Stimulated activated CD4-positive, alpha-beta T cell treated with anti-CD3 and anti-CD28 coated beads, Interleukin-12 subunit alpha, Interleukin-12 subunit beta, amount 100 ng/mL, for 4 hours (primary cell): Measurements from ENCODE around the gene NUP98.

Source experiments
- DNase-seq: peaks from one replicate; pipeline ENCODE4 v3.0.0-alpha.2; 2020

The NUP98 gene

DNA sequence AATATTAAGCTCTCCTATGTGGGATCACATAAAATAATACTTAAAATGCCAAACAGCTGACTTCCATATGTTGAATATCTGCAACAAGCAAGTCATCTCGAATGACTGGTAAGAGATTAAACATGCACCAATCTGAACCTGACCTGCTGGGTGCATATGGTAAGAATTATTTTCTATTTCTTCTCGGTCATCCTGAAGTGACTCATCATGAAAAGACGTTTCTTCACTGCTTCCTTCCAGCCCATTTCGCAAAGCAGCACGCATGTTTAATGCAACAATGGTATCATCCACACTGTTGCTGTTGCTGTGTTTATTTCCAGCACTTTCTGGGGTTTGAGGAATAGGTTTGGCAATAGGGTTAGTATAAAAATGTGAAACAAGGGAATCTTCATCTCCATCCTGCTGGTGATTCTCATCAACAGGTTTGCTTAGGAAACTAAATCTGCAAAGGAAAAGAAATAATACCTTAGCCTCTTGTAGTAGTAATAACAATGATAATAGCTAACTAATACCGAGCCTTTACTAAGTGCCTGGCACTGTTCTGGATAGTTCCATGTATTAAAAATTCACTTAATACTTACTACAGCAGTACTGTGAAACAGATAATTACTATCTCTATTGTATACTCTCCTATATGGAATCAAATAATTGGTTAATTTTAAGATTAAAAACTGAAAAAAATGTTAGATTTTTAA is 74.2 kb downstream of the NUP98 start:
- no peak for DNase-seq

DNA sequence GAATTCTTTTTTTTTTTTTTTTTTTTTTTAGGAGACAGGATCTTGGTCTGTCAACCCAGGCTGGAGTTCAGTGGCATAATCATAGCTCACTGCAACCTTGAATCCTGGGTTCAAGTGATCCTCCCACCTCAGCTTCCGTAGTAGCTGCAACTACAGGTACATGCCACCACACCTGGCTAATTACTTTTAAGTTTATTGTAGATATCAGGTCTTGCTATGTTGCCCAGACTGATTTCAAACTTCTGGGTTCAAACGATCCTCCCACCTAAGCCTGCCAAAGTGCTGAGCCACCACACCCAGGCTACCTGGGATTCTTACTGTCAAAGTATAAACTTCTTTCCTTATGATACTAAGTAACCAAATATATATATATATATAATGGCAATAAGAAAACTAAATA is 75.3 kb downstream of the NUP98 start:
- no peak for DNase-seq

DNA sequence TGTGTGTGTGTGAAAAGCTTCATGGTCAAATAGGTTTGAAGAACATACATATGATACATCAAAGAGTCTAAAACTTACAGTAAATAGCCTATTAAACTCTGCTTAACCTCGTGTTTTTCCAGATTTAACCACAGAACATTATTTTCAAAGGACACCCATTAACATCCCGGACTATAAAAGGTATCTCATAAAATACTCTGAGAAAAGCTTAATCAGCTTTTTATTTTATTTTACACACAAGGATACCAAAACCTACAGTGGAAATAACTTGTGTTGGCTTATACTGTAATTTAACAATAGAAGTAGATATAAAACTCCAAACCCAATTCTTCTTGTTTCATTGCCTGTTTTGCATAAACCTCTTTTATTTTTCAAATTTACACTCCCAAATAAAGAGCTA is 76.4 kb downstream of the NUP98 start:
- DNase-seq: no peak

DNA sequence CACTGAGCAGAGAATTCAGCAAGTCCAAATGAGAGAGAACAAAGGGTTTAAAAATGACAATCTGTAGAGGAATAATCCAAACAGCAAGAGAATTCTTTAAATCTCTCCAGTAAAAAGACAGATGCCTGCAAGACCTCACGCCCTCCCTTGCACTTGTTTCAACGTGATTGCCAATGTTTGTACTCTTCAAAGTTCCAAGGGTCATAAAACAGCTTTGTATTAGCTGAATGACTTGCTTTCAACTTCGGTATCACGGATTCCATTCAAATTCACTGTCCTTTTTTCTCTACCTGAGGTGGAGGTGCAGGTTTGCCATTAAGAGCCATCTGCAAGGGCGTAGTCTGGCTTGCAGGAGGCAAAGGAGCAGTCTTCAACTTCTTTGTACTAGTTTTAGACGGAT is 85.1 kb downstream of the NUP98 start:
- DNase-seq: no peak

DNA sequence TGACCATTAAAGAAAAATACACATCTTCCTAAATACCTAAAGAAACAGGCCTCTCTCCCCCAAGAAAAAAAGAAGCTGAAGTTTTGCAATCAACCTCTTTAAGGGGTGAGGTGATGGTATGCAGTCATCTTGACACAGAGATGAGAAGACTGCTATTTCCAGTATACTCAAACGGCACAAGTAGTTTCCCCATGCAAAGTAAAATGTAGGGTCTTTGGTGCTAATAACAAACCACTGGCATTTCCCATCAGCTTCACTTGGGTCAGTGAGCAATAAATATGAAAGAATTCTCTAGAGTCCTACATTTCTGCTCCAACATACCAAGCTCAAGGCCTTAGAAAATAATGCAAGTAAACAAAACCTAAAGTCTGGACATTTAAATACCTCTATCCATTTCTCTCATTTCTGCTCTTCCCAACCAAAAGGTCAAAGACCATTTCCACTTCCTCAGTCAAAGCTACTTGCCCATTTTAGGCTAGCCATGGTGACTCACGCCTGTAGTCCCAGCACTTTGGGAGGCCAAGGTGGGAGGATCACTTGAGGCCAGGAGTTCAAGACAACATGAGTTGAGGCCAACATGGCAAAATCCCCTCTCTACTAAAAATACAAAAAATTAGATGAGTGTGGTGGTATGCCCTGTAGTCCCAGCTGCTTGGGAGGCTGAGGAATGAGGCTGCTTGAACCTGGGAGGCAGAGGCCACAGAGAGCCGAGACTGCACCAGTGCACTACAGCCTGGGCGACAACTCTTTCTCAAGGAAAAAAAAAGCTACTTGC is 86.7 kb downstream of the NUP98 start:
- no peak for DNase-seq

DNA sequence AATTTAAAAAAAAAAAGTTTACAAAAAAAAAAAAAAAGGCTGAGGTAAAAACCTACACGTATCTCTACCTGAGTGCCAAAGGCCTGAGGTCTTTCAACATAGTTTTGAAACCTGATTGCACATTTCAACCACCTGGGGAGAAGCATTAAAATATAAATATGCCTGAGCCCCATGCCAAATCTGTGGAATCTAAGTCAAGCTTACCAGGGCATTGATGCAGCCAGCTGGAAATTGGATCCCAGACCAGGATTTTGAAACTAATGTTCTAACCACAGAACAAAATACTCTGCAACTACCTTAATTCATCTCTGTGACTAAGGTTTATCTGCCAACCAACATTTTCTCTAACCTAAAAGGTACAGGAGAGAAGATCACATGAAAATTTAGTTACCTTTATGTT is 87.4 kb downstream of the NUP98 start:
- no peak for DNase-seq

DNA sequence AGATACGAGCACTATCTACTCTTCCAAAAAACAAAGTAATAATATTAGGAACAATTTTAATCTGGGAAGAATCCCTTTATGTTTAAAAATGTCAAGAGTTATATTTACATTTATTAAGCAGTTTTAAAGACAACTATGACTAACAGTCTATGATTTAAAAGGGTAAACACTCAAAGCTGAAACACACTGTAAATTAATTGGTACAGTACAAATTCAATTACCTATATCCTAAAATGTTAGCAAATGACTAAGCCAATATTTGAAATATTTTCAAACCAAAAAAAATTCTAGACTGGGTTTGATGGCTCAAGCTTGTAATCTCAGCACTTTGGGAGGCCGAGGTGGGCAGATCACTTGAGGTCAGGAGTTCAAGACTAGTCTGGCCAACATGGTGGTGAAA is 90.2 kb downstream of the NUP98 start:
- DNase-seq: no peak

DNA sequence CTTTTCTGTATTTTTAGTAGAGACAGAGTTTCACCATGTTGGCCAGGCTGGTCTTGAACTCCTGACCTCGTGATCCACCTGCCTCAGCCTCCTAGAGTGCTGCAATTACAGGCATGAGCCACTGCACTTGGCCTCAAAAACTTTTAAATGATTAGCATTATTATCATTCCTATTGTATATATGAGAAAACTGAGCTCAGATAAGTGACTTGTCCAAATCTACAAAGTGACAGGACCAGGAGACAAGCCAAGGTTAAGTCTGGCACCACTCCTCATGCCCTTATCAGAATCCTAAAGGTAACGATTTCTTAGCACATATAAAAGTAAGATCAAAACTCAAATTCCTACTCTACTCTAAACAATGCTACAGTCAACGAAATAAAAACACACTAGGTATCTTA is 94.0 kb downstream of the NUP98 start:
- DNase-seq: no peak

DNA sequence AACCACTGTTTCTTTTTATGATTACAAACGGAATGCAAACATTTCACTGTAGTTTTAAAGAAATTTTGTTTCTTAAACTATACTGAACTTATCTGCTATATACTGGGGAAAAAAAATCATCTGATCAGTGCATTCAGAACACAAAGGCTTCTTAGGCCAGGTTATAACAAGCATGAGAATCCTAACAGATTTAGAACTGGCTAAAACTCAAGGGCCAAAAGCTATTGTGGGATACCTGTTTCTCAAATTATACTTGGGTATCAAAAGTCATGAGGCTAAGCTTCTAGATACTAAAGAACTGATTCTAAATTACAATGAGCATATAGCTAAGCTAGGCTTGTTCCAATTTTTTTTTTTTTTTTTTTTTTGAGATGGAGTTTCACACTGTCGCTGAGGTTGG is 96.4 kb downstream of the NUP98 start:
- DNase-seq: no peak

DNA sequence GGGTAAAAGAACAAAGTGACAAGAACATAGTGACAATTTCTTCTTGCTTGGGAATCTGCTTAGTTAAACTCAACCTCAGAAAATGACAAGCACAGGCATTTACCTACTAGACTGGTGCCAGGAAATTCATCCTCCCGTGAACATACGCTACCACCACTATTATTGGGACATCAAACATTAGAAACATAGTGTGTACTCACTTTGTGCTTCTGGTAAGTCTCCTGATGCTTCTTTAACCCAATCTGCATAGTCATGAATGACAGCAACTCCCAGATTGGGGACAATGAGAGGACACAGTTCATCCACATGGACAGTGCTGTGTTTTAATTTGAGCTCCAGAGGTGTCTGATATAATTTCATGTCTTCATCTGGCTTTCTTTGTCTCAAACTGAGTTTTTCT is 96.9 kb downstream of the NUP98 start:
- DNase-seq: no peak

DNA sequence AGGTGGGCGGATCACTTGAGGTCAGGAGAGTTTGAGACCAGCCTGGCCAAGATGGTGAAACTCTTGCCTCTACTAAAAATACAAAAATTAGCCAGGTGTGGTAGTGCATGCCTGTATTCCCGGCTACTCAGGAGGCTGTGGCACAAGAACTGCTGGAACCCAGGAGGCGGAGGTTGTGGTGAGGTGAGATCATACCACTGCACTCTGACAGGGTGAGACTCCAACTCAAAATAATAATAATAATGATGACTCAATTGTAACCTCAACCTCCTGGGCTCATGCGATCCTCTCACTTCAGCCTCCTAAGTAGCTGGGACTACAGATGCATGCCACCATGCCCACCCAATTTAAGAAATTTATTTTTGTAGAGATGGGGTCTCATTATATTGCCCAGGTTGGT is 110.6 kb downstream of the NUP98 start:
- no peak for DNase-seq

DNA sequence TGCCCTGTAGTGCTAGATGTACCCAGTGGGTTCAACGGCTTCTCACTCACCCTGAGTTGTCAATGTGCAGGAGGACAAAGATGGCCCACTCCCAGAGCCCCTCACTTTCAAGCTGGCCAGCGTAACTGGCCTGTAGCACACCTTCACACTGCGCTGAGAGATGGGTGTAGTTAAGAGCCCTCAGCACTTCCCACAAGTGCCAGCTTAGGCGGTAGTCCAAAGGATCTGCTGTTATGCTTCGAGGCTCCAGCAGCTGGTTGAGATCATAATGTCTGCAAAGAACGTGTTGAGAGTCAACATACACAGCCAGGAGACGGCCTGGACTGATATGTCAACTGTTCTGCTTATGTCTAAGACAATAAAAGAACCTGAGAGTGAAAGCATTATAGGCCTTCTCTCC is 111.4 kb downstream of the NUP98 start:
- DNase-seq: no peak

DNA sequence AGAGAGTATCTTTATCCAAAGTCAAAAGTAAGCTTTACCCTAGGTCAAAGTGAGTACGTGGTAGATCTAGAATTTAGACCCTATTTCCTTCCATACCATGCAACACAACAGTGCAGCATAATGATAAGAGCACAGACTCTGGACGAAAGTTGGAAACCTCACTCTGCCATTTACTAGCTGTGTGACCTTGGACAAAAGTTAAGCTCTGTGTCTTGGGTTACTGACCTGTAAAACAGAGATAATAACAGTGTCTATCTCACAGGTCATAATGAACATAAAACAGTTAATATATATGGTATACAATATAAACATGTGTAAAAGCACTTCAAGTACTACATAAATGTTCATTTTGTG is 112.6 kb downstream of the NUP98 start:
- DNase-seq: no peak

DNA sequence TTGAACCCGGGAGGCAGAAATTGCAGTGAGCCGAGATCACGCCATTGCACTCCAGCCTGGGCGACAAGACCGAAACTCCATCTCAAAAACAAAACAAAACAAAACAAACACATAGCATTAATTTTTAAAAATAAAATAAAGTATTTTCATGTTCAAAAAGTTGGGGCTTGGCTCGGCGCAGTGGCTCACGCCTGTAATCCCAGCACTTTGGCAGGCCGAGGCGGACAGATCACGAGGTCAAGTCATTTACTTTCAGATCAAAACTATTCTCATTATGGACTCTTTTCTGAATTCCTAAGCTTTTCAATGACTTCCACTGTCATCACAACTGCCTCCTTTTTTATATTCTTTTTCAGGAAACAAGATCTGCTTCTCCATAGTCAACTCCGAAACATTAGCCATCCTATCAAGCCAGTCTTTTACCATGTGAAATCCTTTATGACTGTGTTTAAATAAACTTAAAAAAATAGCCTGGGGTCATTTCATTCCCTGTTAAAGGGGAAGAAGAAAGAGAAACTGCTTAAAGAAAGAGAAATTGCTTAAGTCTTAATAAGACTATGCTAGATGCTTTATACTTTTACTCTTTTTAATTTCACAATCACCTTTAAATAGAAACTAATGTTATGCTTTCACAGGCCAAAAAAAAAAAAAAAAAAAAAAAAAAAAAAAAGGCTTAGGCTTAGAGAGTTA is 113.1 kb downstream of the NUP98 start:
- no peak for DNase-seq

DNA sequence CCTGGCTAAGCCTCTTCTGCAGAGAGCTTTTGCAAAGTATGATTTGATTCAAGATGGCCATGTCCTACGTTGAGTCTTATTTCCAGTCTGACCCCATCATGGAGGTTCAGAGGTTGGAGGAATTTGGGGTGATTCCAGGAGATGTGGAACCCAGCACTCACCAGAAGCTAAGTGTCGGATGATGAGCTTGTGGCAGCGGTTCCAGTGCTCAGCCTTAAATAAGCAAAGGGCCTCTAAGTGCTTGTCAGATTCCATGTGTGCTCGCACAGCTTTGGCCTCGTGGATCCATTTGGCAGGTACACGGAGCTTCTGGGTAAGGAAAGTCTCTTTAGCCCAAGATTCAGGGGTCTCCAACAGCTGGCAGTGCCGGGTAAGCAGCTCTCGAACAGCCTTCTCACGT is 114.3 kb downstream of the NUP98 start:
- no peak for DNase-seq

DNA sequence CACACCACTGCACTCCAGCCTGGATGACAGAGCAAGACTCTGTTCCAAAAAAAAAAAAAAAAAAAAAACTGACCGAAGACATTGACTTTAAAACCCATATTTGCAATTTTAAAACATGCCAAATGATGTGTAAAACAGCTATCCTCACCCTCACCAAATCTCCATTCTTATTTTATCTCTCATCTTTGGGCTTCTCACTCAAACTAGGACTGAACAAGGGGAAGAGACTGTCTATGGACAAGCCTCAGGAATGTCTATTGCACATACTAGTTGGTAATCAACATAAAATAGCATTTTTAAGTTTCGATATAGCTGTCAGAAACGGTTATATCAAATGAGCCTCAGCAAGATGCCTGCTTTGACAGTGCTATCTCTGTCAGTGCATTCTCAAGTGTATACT is 118.3 kb downstream of the NUP98 start:
- DNase-seq: no peak

DNA sequence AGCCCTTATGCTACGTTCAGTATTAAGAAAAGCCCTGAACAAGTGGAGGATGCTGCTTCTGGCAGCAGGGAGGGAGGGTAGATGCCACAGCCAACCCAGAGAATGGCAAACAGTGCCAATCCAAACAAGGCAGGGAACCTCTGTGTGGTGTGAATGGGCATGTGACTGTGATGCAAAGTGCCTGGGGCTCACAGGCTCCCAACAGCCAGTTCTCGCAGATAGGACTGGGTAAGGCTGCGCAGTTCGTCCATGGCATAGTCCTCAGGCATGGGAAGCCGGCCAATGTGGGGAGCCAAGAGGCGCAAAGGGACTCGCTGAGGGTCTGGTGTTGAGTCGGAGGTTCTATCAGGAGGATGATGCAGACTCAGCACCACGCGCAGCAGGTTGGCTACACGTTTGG is 121.4 kb downstream of the NUP98 start:
- DNase-seq: no peak

DNA sequence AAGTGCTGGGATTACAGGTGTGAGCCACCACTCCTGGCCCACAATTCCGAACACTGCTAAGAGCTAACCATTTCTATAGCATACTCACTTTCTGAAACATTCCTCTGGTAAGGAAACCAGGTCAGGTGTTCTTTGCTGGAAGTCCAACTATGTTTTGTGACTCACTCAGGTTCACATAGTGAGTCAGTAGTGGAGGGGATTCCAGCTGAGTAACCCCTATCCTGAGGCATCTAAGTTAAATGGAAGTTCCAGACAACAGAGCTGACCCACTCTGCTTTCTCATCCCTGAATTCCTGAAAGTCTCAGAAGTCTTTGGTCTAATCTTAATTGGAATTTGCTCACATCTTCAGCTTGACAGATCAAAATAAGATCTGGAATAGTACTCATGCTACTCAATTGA is 123.2 kb downstream of the NUP98 start:
- no peak for DNase-seq

DNA sequence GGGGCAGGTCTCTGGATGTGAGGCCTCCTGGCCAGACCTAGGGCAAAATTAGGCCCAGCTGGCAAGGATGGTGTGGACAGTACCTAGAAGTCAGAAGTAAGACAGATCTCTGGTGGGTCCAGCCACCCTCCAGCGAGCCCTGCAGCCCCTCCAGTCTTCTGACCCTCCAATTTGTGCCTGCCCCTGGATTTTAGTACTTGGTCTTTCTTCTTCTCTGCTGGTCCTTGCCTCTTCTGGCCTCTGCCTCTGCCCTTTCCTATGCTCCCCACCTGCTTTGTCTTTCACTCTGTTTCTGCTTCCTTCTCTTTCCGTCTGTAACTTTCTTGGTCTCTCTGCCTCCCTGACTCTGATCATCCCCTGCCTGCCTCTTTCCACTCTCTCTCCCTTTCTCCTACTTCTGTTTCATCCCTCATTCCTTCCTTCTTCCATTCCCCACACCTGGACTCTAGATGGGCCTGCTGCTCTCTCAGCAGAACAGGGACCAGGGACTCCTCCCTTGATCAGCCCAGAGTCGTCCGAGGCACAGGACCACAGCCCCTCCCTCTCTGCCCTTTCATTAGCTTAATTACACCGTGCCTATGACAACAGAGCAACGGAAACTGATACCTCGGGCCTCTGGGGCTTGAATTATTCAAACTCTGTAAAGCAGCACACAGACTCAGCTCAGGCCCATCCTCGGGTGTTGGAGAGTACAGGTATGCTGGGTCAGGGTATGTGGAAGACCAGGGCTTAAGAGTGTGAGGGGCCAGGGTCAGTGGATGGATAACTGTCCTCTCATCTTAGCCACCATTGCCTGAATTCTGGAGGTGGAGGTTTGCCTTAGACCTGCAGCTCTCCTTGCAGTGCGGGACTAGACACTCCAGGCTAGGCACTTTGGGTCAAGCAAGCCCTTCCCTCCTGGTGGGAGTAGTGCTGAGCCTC is 125.8 kb downstream of the NUP98 start, which contains the start of gene CHRNA10:
CHRNA10 (minus strand) TSS at position 51 of the 921 bp plus-strand sequence. CDS start 72 bp downstream, outside the sequence.
- no peak for DNase-seq

DNA sequence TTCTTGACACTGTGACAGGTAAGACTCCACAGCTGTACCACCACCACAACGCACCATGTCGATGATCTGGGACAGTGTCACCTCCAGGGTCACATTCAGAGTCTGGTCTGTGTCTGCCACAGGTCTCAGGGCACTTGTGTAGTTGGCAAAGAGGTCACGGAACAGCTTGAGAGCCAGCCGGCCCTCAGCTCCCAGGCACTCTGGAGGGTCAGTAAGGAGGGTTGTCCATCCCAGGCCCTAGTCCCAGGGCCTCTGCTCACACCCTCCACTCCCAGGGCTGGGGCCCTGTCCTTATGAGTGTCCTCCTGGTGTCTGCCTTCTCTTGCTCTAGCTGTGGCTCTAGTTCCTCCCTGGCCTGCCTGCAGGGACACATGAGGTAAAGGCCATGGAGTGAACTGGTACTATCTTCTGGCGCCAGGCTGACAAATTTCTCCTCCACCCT is 127.6 kb downstream of the NUP98 start:
- DNase-seq: no peak

DNA sequence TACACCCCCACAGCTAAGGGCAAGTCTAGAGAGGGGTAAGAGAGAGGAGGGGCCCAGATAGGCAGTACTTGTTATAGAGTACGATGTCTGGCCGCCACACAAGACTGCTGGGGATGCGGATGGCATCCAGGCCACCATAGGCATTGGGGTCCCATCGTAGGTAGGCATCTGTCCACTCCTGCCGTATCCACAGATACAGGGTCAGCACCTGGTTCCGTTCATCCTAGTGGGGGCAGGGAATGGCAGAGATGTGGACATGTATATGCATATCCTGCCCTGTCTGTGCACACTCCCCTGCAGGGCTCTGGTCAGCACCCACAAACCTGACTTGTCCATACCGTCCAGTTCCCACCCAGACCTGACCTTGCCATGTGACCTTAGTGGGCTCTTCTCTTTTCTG is 128.2 kb downstream of the NUP98 start:
- DNase-seq: no peak

DNA sequence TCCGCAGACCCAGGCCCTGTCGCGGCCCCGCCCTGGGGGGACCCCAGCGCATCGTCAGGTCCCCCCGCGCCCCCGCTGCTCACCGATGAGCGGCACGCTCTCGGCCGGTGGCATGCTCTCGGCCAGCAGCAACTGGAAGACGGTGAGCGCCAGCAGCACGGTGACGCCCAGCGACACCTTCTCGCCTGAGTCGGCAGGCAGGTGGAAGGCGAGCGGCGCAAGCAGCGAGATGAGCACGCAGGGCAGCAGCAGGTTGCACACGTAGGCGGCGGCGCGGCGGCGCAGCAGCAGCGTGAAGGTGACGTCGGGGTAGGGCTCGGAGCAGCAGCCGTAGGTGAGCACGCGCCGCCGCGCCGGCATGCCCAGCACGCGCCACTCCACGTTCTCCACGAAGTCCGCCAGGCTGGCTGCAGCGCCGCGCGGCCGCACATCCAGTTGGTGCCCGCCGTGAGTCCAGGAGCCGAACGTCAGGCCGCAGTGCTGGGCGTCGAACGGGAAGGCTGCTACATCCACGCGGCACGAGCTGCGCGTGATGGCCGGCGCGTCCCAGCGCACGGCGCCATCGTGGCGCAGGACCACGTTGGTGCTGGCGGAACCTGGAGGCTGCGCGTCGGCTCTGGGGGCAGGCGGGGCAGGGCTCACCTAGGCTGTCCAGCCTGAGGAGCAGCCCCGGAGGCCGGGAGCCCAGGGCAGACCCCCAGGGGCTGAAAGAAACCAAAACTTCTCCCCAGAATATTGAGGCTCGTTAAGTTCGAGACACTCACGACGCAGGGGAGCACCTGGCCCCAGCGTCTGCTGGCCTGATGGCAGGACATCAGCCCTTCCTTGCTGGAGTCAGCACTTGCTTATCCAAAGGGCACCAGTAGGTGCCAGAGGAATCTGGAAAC is 130.0 kb downstream of the NUP98 start:
- DNase-seq: no peak
